K562 (cell line): ENCODE data around the gene CRYBG2. TPM values are rescaled to one million over a fixed set of nuclear protein-coding genes. Genes with fewer than 3 reads are reported as not detected.

Experiments used
- CSDE1 ChIP-seq, 2 experiments: fragments of 450-650 bp; IDR thresholded peaks; 2 replicates each; pipeline ENCODE4 v1.6.1; 2016; ENCODE audit warnings: mild to moderate bottlenecking in 1 of 2
- JUNB ChIP-seq: fragments of 450-650 bp; formaldehyde crosslinking; conservative IDR thresholded peaks from 2 replicates; pipeline ENCODE4 v1.4.0; 2020; ENCODE audit warnings: mild to moderate bottlenecking
- REST ChIP-seq, 2 experiments: fragments of 450-650 bp; formaldehyde crosslinking in 1 of 2; IDR thresholded peaks; 2 replicates each; pipeline versions ENCODE4 v1.4.0 to v1.6.1; 2014 to 2020; ENCODE audit warnings: mild to moderate bottlenecking in 2 of 2, borderline replicate concordance in 1 of 2, low read depth in 1 of 2
- TFE3 ChIP-seq: fragments of 450-650 bp; formaldehyde crosslinking; IDR thresholded peaks from 2 replicates; pipeline ENCODE4 v1.4.0; 2020; ENCODE audit warnings: mild to moderate bottlenecking, mixed read lengths
- ZNF655 ChIP-seq: fragments of 250-450 bp; sonication (Bioruptor Pico); IDR thresholded peaks from 2 replicates; pipeline ENCODE4 v1.5.0; 2021
- polyA plus RNA-seq, 8 experiments: library from polyadenylated mRNA; depleted of rRNA in 4 of 8; stranded (reverse) in 5 of 8; unstranded in 3 of 8; fragments of >200 nt; fragmentation: Nextera tagmentation in 2 of 8; fragmentation: Illumina TruSeq in 1 of 8; extraction: Ambion mirVana in 2 of 8; extraction: Trizol in 1 of 8; gene quantifications; 2 replicates each; pipeline versions ENCODE4 v1.2.1 to v1.2.3, GENCODE V29; 2011 to 2014; ENCODE audit warnings: inconsistent platforms in 1 of 8, missing spikeins in 1 of 8
- total RNA-seq, 7 experiments: library from RNA; depleted of rRNA in 6 of 7; stranded (reverse); fragments of >200 nt in 6 of 7; fragmentation: Illumina TruSeq in 2 of 7; extraction: Trizol in 2 of 7; gene quantifications; 2 replicates each; pipeline versions ENCODE4 v1.2.1 to v1.2.3, GENCODE V29; 2011 to 2021; ENCODE audit warnings: low replicate concordance in 1 of 7

CRYBG2 gene
- total and polyA plus RNA-seq, 9 of the 15 experiments (the other 6 are each of a cell fraction or from before 2014, with no cell fraction given), result 0.39 to 8.5 (median 3.7) TPM

GRCh38 chr1:26363549-26364448 lies 9.9 kb upstream of the CRYBG2 start (continued):
- TF ChIP-seq TFE3 (CRISPR knock-in tag) (no peak), JUNB (no peak), CSDE1 (IDR thresholded peaks at IDR 0.05) (no peak), REST (IDR thresholded peaks at IDR 0.05; ENCODE audit: borderline replicate concordance) (peak; percentile 89), REST (CRISPR knock-in tag; IDR thresholded peaks at IDR 0.05; ENCODE audit: low read depth) (no peak), ZNF655 (CRISPR knock-in tag) (no peak)
